Endothelial cell of umbilical vein (primary cell): ENCODE measurements around the gene LYRM7. TPM values are rescaled to one million over a fixed set of nuclear protein-coding genes. Genes with fewer than 3 reads are reported as not detected.

Source experiments
- BruUV-seq: library from RNA; stranded (reverse); fragments of 400-500 nt; replicated peaks from 2 replicates; lab custom pipeline; 2021; lab: Mats Ljungman, UMichigan
- CTCF ChIA-PET: fragments of 300-600, 350-600 bp; sonication (Branson Sonifier 250); formaldehyde crosslinking; loops from one replicate; lab custom pipeline; 2021; ENCODE audit warnings: antibody characterized with exemption, inconsistent platforms; lab: Charles Lee
- POLR2A ChIA-PET: fragments of 300-600, 350-600 bp; sonication (Branson Sonifier 250); formaldehyde crosslinking; loops from one replicate; lab custom pipeline; 2021; ENCODE audit warnings: antibody characterized with exemption, inconsistent platforms; lab: Charles Lee
- DNase-seq: peaks from one replicate; pipeline ENCODE4 v3.0.0-alpha.2; 2011; ENCODE audit warnings: low read depth, low spot score
- FAIRE-seq: peaks from 2 replicates; lab custom pipeline; 2011; peaks lifted over from hg19 to GRCh38; lab: Jason Lieb, UNC
- H2AFZ ChIP-seq: 2 replicates; pipeline ENCODE4 v1.6.0; 2012; ENCODE audit warnings: low read depth, low read length, control low read depth, inconsistent platforms
- H3K27ac ChIP-seq: 2 replicates; pipeline ENCODE4 v1.5.1; 2011; ENCODE audit warnings: low read depth, mild to moderate bottlenecking, control low read depth, low read length, moderate library complexity; ENCODE audit not compliant: insufficient read depth
- H3K27me3 ChIP-seq, 2 experiments: 2 replicates each; pipeline versions ENCODE4 v1.6.0 to v1.6.1; 2011; ENCODE audit warnings: low read length in 2 of 2, mixed read lengths in 1 of 2; ENCODE audit not compliant: control insufficient read depth in 2 of 2, insufficient read depth in 2 of 2
- H3K36me3 ChIP-seq, 2 experiments: 2 replicates in 1 of 2; 3 replicates in 1 of 2; pipeline ENCODE4 v1.5.1; 2011; ENCODE audit warnings: low read length in 2 of 2, mild to moderate bottlenecking in 1 of 2, moderate library complexity in 1 of 2; ENCODE audit not compliant: control insufficient read depth in 2 of 2, insufficient read depth in 2 of 2; ENCODE audit errors: extremely low read depth in 1 of 2
- H3K4me1 ChIP-seq: 3 replicates; pipeline ENCODE4 v1.5.1; 2011; ENCODE audit warnings: mild to moderate bottlenecking, low read length; ENCODE audit not compliant: control insufficient read depth, insufficient read depth; ENCODE audit errors: extremely low read depth
- H3K4me2 ChIP-seq: 2 replicates; pipeline ENCODE4 v1.6.1; 2011; ENCODE audit warnings: low read length, control low read depth, mixed read lengths; ENCODE audit not compliant: insufficient read depth
- H3K4me3 ChIP-seq, 3 experiments: fragments of 200-600 bp in 1 of 3; sonication (generic), shearing (Covaris generic) in 1 of 3; replicated peaks in 1 of 3; 2 replicates each; pipeline ENCODE4 v1.5.1; 2011 to 2016; ENCODE audit warnings: control low read depth in 3 of 3, low read length in 3 of 3, mild to moderate bottlenecking in 2 of 3, inconsistent platforms in 1 of 3, low read depth in 1 of 3, moderate library complexity in 1 of 3; ENCODE audit not compliant: insufficient read depth in 1 of 3
- H3K79me2 ChIP-seq: 2 replicates; pipeline ENCODE4 v1.6.0; 2012; ENCODE audit warnings: low read length, inconsistent platforms; ENCODE audit not compliant: control insufficient read depth, insufficient read depth
- H3K9ac ChIP-seq: replicated peaks from 2 replicates; pipeline ENCODE3; 2011; ENCODE audit warnings: low read length, control low read depth; ENCODE audit not compliant: insufficient read depth; ENCODE audit errors: extremely low read depth
- H3K9me1 ChIP-seq: replicated peaks from 3 replicates; pipeline ENCODE4 v1.6.0; 2011; ENCODE audit warnings: mild to moderate bottlenecking, low read length; ENCODE audit not compliant: control insufficient read depth, insufficient read depth; ENCODE audit errors: extremely low read depth
- H3K9me3 ChIP-seq: replicated peaks from 2 replicates; pipeline ENCODE4 v1.5.1; 2012; ENCODE audit warnings: low read length, inconsistent platforms; ENCODE audit not compliant: control insufficient read depth, insufficient read depth
- H4K20me1 ChIP-seq: replicated peaks from 2 replicates; pipeline ENCODE3; 2011; ENCODE audit warnings: mild to moderate bottlenecking, low read length; ENCODE audit not compliant: control insufficient read depth, insufficient read depth; ENCODE audit errors: extremely low read depth
- CTCF ChIP-seq, 2 donors: IDR thresholded peaks; 1 replicate in 1 of 2; 2 replicates in 1 of 2; pipeline ENCODE4 v1.5.1; 2011; ENCODE audit warnings: low read length in 2 of 2, mild to moderate bottlenecking in 2 of 2, moderate library complexity in 2 of 2, control low read depth in 1 of 2, inconsistent platforms in 1 of 2, low read depth in 1 of 2; ENCODE audit not compliant: insufficient read depth in 1 of 2; ENCODE audit errors: extremely low read depth in 1 of 2
- EZH2 ChIP-seq: IDR thresholded peaks from 2 replicates; pipeline ENCODE4 v1.6.1; 2012; ENCODE audit warnings: borderline replicate concordance, low read depth, mild to moderate bottlenecking, moderate library complexity, low read length, inconsistent platforms; ENCODE audit not compliant: severe bottlenecking
- FOS ChIP-seq: IDR thresholded peaks from 2 replicates; pipeline ENCODE4 v1.6.1; 2011; ENCODE audit warnings: mild to moderate bottlenecking, low read length, moderate library complexity, borderline replicate concordance; ENCODE audit not compliant: insufficient read depth
- GATA2 ChIP-seq: IDR thresholded peaks from 2 replicates; pipeline ENCODE4 v1.7.0; 2011; ENCODE audit warnings: low read depth, mild to moderate bottlenecking, moderate library complexity, mixed read lengths, low read length; ENCODE audit not compliant: insufficient read length, insufficient read depth
- JUN ChIP-seq: IDR thresholded peaks from 2 replicates; pipeline ENCODE4 v1.6.1; 2011; ENCODE audit warnings: borderline replicate concordance, low read depth; ENCODE audit not compliant: insufficient read length, insufficient read depth
- MAX ChIP-seq: IDR thresholded peaks from 2 replicates; pipeline ENCODE4 v1.6.1; 2011; ENCODE audit not compliant: insufficient read depth, insufficient read length
- MYC ChIP-seq: IDR thresholded peaks from one replicate; pipeline ENCODE4 v1.6.1; 2011; ENCODE audit warnings: mild to moderate bottlenecking, low read depth, low read length
- POLR2A ChIP-seq: IDR thresholded peaks from 2 replicates; pipeline ENCODE4 v1.6.1; 2012; ENCODE audit warnings: low read depth, mild to moderate bottlenecking, control low read depth, low read length
- POLR2AphosphoS5 ChIP-seq: IDR thresholded peaks from 2 replicates; pipeline ENCODE4 v1.6.1; 2012; ENCODE audit warnings: low read depth, mild to moderate bottlenecking, control low read depth, low read length, moderate library complexity; ENCODE audit not compliant: insufficient read depth
- dilution Hi-C: fragments of 300-500 bp; cut with MboI; formaldehyde crosslinking; loops from one replicate; pipeline ENCODE4 v1.15.0; 2019; ENCODE audit warnings: low sequenced_read_pairs; ENCODE audit not compliant: extremely low pct_ligation_motif_present
- intact Hi-C: fragments of 100-400 bp; cut with micrococcal nuclease; formaldehyde crosslinking; loops from one replicate; pipeline ENCODE4 v1.10.0; 2022
- polyA plus RNA-seq, 4 experiments: library from polyadenylated mRNA; depleted of rRNA in 3 of 4; stranded (reverse) in 3 of 4; unstranded in 1 of 4; fragments of >200 nt; gene quantifications; 2 replicates each; pipeline versions ENCODE4 v1.2.1 to v1.2.3, GENCODE V29; 2011 to 2012; ENCODE audit warnings: missing spikeins in 1 of 4
- total RNA-seq: library from RNA; stranded (reverse); gene quantifications from 2 replicates; pipeline ENCODE4 v1.2.3, GENCODE V29; 2021

The LYRM7 gene
- total and polyA plus RNA-seq, 2 donors (not counting 3 experiments of a cell fraction or from before 2014, with no cell fraction given) = 0.88 to 7.5 TPM

GRCh38 chr5:131224387-131225201 is 53.9 kb downstream of the LYRM7 start:
- intact Hi-C loops = no loop called here
- ChIA-PET POLR2A (no interaction called here), CTCF (interaction anchor here (1.2 kb wide), 1 partner anchor 12 kb away, joined by 3 read pairs; no protein-coding TSS in a partner anchor)
- H3K27ac ChIP-seq = no peak overlapping the region
- BruUV-seq = no TSS peak
- DNase-seq (no peak), FAIRE-seq (no peak)
- no peaks in the 10 kb centered on the region for H3K27me3 ChIP-seq
- H3K4me3 ChIP-seq = no peak overlapping the region
- no peak overlapping the region for H3K9ac ChIP-seq
- no peak overlapping the region for H3K4me2 ChIP-seq
- H3K9me1 ChIP-seq = no peaks in the 10 kb centered on the region
- no peaks in the 10 kb centered on the region for H3K79me2 ChIP-seq
- no peaks in the 10 kb centered on the region for H3K36me3 ChIP-seq
- H4K20me1 ChIP-seq = no peaks in the 10 kb centered on the region
- H3K4me1 ChIP-seq = no peaks in the 10 kb centered on the region
- TF ChIP-seq CTCF (IDR thresholded peaks at IDR 0.05; ENCODE audit: extremely low read depth in 1 of 2, insufficient read depth in 1 of 2, low read depth in 1 of 2, low read length in 2 of 2) (no peak), MYC (no peak), POLR2A (no peak), EZH2 (no peak), MAX (no peak), FOS (no peak), POLR2AphosphoS5 (no peak), GATA2 (no peak), JUN (no peak)
- dilution Hi-C loops = no loop called here
- no peaks in the 10 kb centered on the region for H3K9me3 ChIP-seq
- no peak overlapping the region for H2AFZ ChIP-seq
